ENCODE results near the gene GNB1L. TPM values are rescaled to one million over a fixed set of nuclear protein-coding genes. Genes with fewer than 3 reads are reported as not detected.
A peak's percentile ranks its signal among the peaks of the same experiment; 100 is the strongest.

GNB1L gene
- polyA plus RNA-seq, 3 donors: 3.4 to 6.0 (median 4.8) TPM

- WGBS (ENCODE audit: insufficient coverage): 9% methylated on average over 18 of the region's 18 CpGs
Observed at GRCh38 chr22:19844377-19845053, 10.2 kb downstream of the GNB1L start.

GRCh38 chr22:19843857-19844376 lies 10.8 kb downstream of the GNB1L start:
- Histone ChIP-seq H3K27ac (ENCODE audit: low read depth in 1 of 2, low read length in 2 of 2) (peak overlapping the region; percentile 64 to 67), H3K36me3 (replicated peaks in 1 of 2; ENCODE audit: control insufficient read depth in 1 of 2, insufficient read depth in 2 of 2, low read length in 2 of 2) (no peaks in the 10 kb centered on the region), H3K4me2 (replicated peaks; ENCODE audit: extremely low read depth, low read length, poor library complexity, severe bottlenecking) (peak overlapping the region; percentile 70), H2AFZ (ENCODE audit: insufficient read depth, low read depth, low read length, poor library complexity, severe bottlenecking) (peak overlapping the region; percentile 72), H3K9ac (ENCODE audit: insufficient read depth, low read length, poor library complexity, severe bottlenecking) (no peak overlapping the region), H3K9me3 (replicated peaks in 1 of 2; ENCODE audit: control insufficient read depth in 1 of 2, insufficient read depth in 1 of 2, low read length in 2 of 2) (no peaks in the 10 kb centered on the region), H3K4me1 (ENCODE audit: control insufficient read depth in 1 of 2, insufficient read depth in 2 of 2, low read length in 2 of 2) (peaks cover 18 to 22% of the 10 kb centered on the region in 2 donors), H3K4me3 (replicated peaks in 1 of 3; ENCODE audit: low read depth in 2 of 3, low read length in 3 of 3) (peak overlapping the region in 2 of 3 experiments; percentile 16 to 64), H4K20me1 (ENCODE audit: insufficient read depth, low read length) (no peaks in the 10 kb centered on the region), H3K79me2 (ENCODE audit: insufficient read depth, low read length) (no peaks in the 10 kb centered on the region), H3K27me3 (ENCODE audit: control insufficient read depth in 2 of 2, insufficient read depth in 2 of 2, low read length in 2 of 2) (no peaks in the 10 kb centered on the region)
- no peak for TF ChIP-seq CTCF (IDR thresholded peaks at IDR 0.05)
- intact Hi-C loops (cut with micrococcal nuclease): no loop called here
- H3K4me1 Mint-ChIP-seq: peaks cover 17% of the 10 kb centered on the region
- peak overlapping the region; percentile 43 to 84 (median 76) for H3K27ac Mint-ChIP-seq
- H3K27me3 Mint-ChIP-seq (ENCODE audit: low read depth in 3 of 3): peaks cover 1 to 2% (median 2%) of the 10 kb centered on the region in 3 donors
- peak in 2 of 3 donors; percentile 5 to 40 for DNase-seq
- peaks cover 0 to 3% of the 10 kb centered on the region in 2 donors for H3K36me3 Mint-ChIP-seq
- peak overlapping the region; percentile 70 to 87 for H3K4me3 Mint-ChIP-seq
- H3K9me3 Mint-ChIP-seq: peaks cover 0 to 7% (median 2%) of the 10 kb centered on the region in 7 donors
- WGBS (ENCODE audit: insufficient coverage): 29% methylated on average over 9 of the region's 11 CpGs

More at GRCh38 chr22:19844377-19845053, 10.2 kb downstream of the GNB1L start:
- peak overlapping the region; percentile 70 for H3K4me2 ChIP-seq (replicated peaks; ENCODE audit: extremely low read depth, low read length, poor library complexity, severe bottlenecking)
- TF ChIP-seq CTCF (IDR thresholded peaks at IDR 0.05): peak; percentile 19
- H3K79me2 ChIP-seq (ENCODE audit: insufficient read depth, low read length): no peaks in the 10 kb centered on the region
- H3K4me3 Mint-ChIP-seq: peak overlapping the region; percentile 70 to 87
- no peaks in the 10 kb centered on the region for H3K36me3 ChIP-seq (replicated peaks in 1 of 2; ENCODE audit: control insufficient read depth in 1 of 2, insufficient read depth in 2 of 2, low read length in 2 of 2)
- DNase-seq: peak; percentile 60 to 70 (median 68)
- H3K9me3 ChIP-seq (replicated peaks in 1 of 2; ENCODE audit: control insufficient read depth in 1 of 2, insufficient read depth in 1 of 2, low read length in 2 of 2): no peaks in the 10 kb centered on the region
- H4K20me1 ChIP-seq (ENCODE audit: insufficient read depth, low read length): no peaks in the 10 kb centered on the region
- intact Hi-C loops (cut with micrococcal nuclease): no loop called here
- no peak overlapping the region for H3K9ac ChIP-seq (ENCODE audit: insufficient read depth, low read length, poor library complexity, severe bottlenecking)
- H3K4me3 ChIP-seq (replicated peaks in 1 of 3; ENCODE audit: low read depth in 2 of 3, low read length in 3 of 3): peak overlapping the region in 2 of 3 experiments; percentile 16 to 64
- peaks cover 0 to 7% (median 2%) of the 10 kb centered on the region in 7 donors for H3K9me3 Mint-ChIP-seq
- H3K27me3 ChIP-seq (ENCODE audit: control insufficient read depth in 2 of 2, insufficient read depth in 2 of 2, low read length in 2 of 2): no peaks in the 10 kb centered on the region
- H3K4me1 Mint-ChIP-seq: peaks cover 17% of the 10 kb centered on the region
- peak overlapping the region; percentile 64 to 67 for H3K27ac ChIP-seq (ENCODE audit: low read depth in 1 of 2, low read length in 2 of 2)
- H3K4me1 ChIP-seq (ENCODE audit: control insufficient read depth in 1 of 2, insufficient read depth in 2 of 2, low read length in 2 of 2): peaks cover 18 to 22% of the 10 kb centered on the region in 2 donors
- H3K27me3 Mint-ChIP-seq (ENCODE audit: low read depth in 3 of 3): peaks cover 1 to 2% (median 1%) of the 10 kb centered on the region in 3 donors
- peak overlapping the region; percentile 43 to 84 (median 76) for H3K27ac Mint-ChIP-seq
- peaks cover 0 to 5% of the 10 kb centered on the region in 2 donors for H3K36me3 Mint-ChIP-seq
- peak overlapping the region; percentile 72 for H2AFZ ChIP-seq (ENCODE audit: insufficient read depth, low read depth, low read length, poor library complexity, severe bottlenecking)
